OCI-LY1 (cell line): ENCODE data around the gene MSMP.

Source experiments
- H2AFZ ChIP-seq: fragments of 200-600 bp; sonication (generic), shearing (Covaris generic); 2 replicates; pipeline ENCODE4 v1.6.0; 2014; ENCODE audit warnings: antibody characterized with exemption, mild to moderate bottlenecking, low read length
- H3F3A ChIP-seq: fragments of 200-600 bp; sonication (generic), shearing (Covaris generic); 2 replicates; pipeline ENCODE4 v1.6.0; 2014; ENCODE audit warnings: mild to moderate bottlenecking, antibody characterized with exemption, low read length, moderate library complexity; ENCODE audit not compliant: insufficient read depth
- H3K27ac ChIP-seq: fragments of 200-600 bp; sonication (generic); 2 replicates; pipeline ENCODE4 v1.5.1; 2014; ENCODE audit warnings: low read length, mixed run types, mild to moderate bottlenecking, low read depth; ENCODE audit not compliant: poor library complexity, severe bottlenecking
- H3K27me3 ChIP-seq: fragments of 200-600 bp; sonication (generic); 2 replicates; pipeline ENCODE4 v1.6.0; 2014; ENCODE audit warnings: antibody characterized with exemption, mild to moderate bottlenecking, low read length, moderate library complexity; ENCODE audit not compliant: insufficient read depth
- H3K36me3 ChIP-seq: fragments of 200-600 bp; sonication (generic); 2 replicates; pipeline ENCODE4 v1.6.1; 2014; ENCODE audit warnings: mild to moderate bottlenecking, antibody characterized with exemption, low read length, moderate library complexity, mixed read lengths; ENCODE audit not compliant: insufficient read depth
- H3K4me1 ChIP-seq: fragments of 200-600 bp; sonication (generic); 2 replicates; pipeline ENCODE4 v1.5.1; 2014; ENCODE audit warnings: mild to moderate bottlenecking, low read length, moderate library complexity; ENCODE audit not compliant: insufficient read depth, severe bottlenecking
- H3K4me2 ChIP-seq: fragments of 200-600 bp; sonication (generic), shearing (Covaris generic); 2 replicates; pipeline ENCODE4 v1.6.1; 2014; ENCODE audit warnings: low read length
- H3K4me3 ChIP-seq: fragments of 200-600 bp; sonication (generic); 2 replicates; pipeline ENCODE4 v1.5.1; 2014; ENCODE audit warnings: low read length, low read depth, mild to moderate bottlenecking, mixed read lengths; ENCODE audit not compliant: poor library complexity, severe bottlenecking
- H3K79me2 ChIP-seq: fragments of 200-600 bp; shearing (Covaris generic); 2 replicates; pipeline ENCODE4 v1.6.1; 2016; ENCODE audit warnings: mixed run types, low read length, mixed read lengths; ENCODE audit not compliant: insufficient read depth
- H3K9ac ChIP-seq: fragments of 200-600 bp; sonication (generic), shearing (Covaris generic); 2 replicates; pipeline ENCODE4 v1.6.1; 2014; ENCODE audit warnings: mild to moderate bottlenecking, low read length, mixed read lengths
- H3K9me2 ChIP-seq: fragments of 200-600 bp; sonication (generic), shearing (Covaris generic); 2 replicates; pipeline ENCODE4 v1.6.1; 2014; ENCODE audit warnings: low read depth, mild to moderate bottlenecking, low read length, mixed read lengths
- H3K9me3 ChIP-seq: fragments of 200-600 bp; shearing (Covaris generic); 2 replicates; pipeline ENCODE4 v1.6.1; 2014; ENCODE audit warnings: low read length, mixed read lengths
- H4K20me1 ChIP-seq: fragments of 200-600 bp; sonication (generic), shearing (Covaris generic); 2 replicates; pipeline ENCODE4 v1.6.0; 2016; ENCODE audit warnings: mild to moderate bottlenecking, low read length; ENCODE audit not compliant: insufficient read depth
- CTCF ChIP-seq: fragments of 200-600 bp; sonication (generic), shearing (Covaris generic); IDR thresholded peaks from 2 replicates; pipeline ENCODE4 v1.5.1; 2017; ENCODE audit warnings: mild to moderate bottlenecking, antibody characterized with exemption, low read length, moderate library complexity, mixed read lengths
- EZH2 ChIP-seq: fragments of 200-600 bp; sonication (generic), shearing (Covaris generic); IDR thresholded peaks from 2 replicates; pipeline ENCODE4 v1.8.0; 2017; ENCODE audit warnings: borderline replicate concordance, mixed run types, mild to moderate bottlenecking, antibody characterized with exemption, low read length, moderate library complexity, mixed read lengths

MSMP gene

GRCh38 chr9:35706951-35707350 is 47.1 kb downstream of the MSMP start:
- Histone ChIP-seq H4K20me1 (no peaks in the 10 kb centered on the region), H3K9me3 (no peaks in the 10 kb centered on the region), H3K36me3 (peaks cover 93% of the 10 kb centered on the region), H3K27ac (no peak overlapping the region), H3F3A (no peaks in the 10 kb centered on the region), H3K9me2 (no peaks in the 10 kb centered on the region), H2AFZ (no peak overlapping the region), H3K9ac (no peak overlapping the region), H3K4me3 (no peak overlapping the region), H3K4me1 (no peaks in the 10 kb centered on the region), H3K4me2 (no peak overlapping the region), H3K27me3 (no peaks in the 10 kb centered on the region), H3K79me2 (no peaks in the 10 kb centered on the region)
- TF ChIP-seq EZH2 (no peak), CTCF (no peak)

- no peak overlapping the region for H3K4me3 ChIP-seq
- no peaks in the 10 kb centered on the region for H3F3A ChIP-seq
- H3K36me3 ChIP-seq, result peaks cover 93% of the 10 kb centered on the region
- H3K27me3 ChIP-seq, result no peaks in the 10 kb centered on the region
- no peaks in the 10 kb centered on the region for H3K4me1 ChIP-seq
- H3K4me2 ChIP-seq, result no peak overlapping the region
- no peaks in the 10 kb centered on the region for H3K9me2 ChIP-seq
- H2AFZ ChIP-seq, result no peak overlapping the region
- H3K9me3 ChIP-seq, result no peaks in the 10 kb centered on the region
- TF ChIP-seq CTCF, result no peak
- TF ChIP-seq EZH2, result no peak
- no peaks in the 10 kb centered on the region for H3K79me2 ChIP-seq
- no peak overlapping the region for H3K27ac ChIP-seq
- no peaks in the 10 kb centered on the region for H4K20me1 ChIP-seq
- no peak overlapping the region for H3K9ac ChIP-seq
These were observed 48.1 kb downstream of the MSMP start for GRCh38 chr9:35705836-35706430.

GRCh38 chr9:35705372-35705771 is 48.7 kb downstream of the MSMP start:
- Histone ChIP-seq H3K27ac (no peak overlapping the region), H3K4me2 (no peak overlapping the region), H3K4me3 (no peak overlapping the region), H3K36me3 (peaks cover 93% of the 10 kb centered on the region), H3K9me3 (no peaks in the 10 kb centered on the region), H3K9ac (no peak overlapping the region), H3K79me2 (no peaks in the 10 kb centered on the region), H2AFZ (no peak overlapping the region), H3K4me1 (no peaks in the 10 kb centered on the region), H3F3A (no peaks in the 10 kb centered on the region), H3K27me3 (no peaks in the 10 kb centered on the region), H3K9me2 (no peaks in the 10 kb centered on the region), H4K20me1 (no peaks in the 10 kb centered on the region)
- TF ChIP-seq CTCF (no peak), EZH2 (no peak)
